Stimulated activated naive CD8-positive, alpha-beta T cell treated with anti-CD3 and anti-CD28 coated beads, Interleukin-15, Interleukin-2, amounts not matched to agents 100 U/mL and 50 U/mL, for 24 hours (primary cell): ENCODE results near the gene LARGE1.

Experiments used
- ATAC-seq: fragments of 150-1000 bp; cut with Tn5 transposase; one replicate; pipeline ENCODE4 v1.10.0; 2021
- DNase-seq: peaks from one replicate; pipeline ENCODE4 v3.0.0; 2021

Gene LARGE1

DNA sequence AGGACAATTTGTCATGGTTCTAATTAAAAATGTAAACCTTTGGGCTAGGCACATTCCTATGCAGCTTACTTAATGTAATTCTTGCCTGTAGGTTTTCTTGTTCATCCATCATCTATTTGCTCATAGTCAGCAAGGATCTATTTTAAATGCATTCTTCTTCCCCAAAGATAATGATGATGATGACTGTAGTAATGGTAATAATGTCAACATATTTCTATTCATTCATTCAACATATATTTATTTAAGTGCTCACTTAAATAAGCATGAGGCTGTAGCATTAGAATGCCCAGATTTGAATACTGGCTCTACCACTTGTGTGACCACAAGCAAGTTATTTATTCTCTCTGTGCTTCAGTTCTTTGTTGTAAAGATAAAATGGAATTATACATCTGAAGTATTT, 692.5 kb downstream of the LARGE1 start:
- DNase-seq (no peak), ATAC-seq (no peak)

DNA sequence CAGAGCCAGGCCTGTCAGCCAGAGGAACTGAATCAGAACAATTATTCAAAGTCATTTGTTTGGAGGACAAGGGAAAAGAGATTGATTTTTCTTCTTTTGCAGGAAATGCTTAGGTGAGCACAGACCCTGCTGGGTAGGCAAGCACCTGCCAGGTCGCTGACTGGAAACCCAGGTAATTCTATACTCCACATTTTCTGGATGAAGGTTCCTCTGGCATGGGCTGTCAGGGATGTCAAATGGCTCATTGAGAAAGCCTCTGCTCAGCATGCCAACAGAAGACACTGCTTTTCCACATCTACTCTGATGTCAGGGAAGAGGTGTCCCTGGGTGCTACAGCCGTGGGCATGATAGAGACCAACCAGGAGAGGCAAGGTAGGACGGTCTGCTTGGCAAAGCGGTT, 695.4 kb downstream of the LARGE1 start:
- DNase-seq (no peak), ATAC-seq (no peak)
